ENCODE results near the gene MITF.
"Not testable (repeated sequence)": the region's sequence is repeated elsewhere in the genome, so short reads cannot be mapped to it uniquely, and the experiment has no call there.

The MITF gene

DNA sequence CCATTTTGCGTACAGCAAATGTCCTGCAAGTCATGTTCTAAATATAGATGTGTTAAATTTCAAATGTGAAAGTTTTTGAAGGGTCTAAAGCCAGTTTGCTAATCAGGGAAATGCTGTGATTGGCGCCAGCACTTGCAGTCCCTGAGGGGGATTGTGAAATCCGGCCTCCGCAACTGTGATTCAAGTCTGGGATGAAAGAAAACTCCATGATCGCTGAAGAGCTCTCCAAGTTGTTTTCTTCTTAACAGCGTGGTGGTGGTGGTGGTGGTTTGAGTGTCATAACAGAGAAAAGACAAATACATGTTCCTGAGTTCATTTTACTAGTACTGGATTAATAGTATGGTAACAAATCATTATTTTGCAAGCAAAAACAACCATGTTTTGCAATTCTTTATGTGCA, 51.8 kb downstream of the MITF start:
- DNase-seq = no peak

DNA sequence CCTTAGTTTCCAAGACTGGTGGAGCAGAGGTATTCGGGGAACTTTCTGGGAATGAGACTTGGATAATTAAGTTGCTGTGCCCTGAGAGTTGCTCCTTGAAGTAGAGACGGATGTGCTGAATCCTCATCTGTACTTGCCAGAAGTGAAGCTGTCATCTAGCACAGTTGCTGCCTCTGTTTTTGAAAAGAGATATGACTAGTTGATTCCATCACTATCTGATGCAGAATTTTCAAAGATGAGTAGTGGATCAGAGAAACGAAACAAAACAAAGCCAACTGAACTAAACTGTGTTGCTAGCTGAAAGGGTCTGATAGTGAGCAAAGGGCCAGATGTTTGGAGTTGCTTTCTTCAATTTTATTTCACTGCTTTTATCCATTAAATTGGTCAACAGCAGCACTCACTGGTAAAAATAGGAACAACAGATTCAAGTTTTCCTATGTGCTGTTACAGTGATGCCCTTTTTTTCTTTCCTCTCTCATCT, 52.7 kb downstream of the MITF start:
- DNase-seq = no peak

DNA sequence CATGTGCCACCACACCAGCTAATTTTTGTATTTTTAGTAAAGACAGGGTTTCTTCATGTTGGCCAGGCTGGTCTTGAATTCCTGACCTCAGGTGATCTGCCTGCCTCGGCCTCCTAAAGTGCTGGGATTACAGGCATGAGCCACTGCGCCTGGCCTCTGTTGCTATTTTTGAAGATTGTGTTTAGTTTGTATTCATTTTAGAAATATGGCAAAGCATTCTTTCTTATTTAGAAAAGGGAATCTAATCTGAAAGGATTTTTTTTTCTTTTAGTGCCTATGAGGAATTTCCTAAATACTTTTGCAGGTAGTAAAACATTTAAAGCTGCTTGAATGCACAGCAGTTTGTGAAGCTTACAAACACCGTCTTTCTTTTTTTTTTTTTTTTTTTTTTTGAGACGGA, 56.9 kb downstream of the MITF start:
- DNase-seq = not testable (repeated sequence)

DNA sequence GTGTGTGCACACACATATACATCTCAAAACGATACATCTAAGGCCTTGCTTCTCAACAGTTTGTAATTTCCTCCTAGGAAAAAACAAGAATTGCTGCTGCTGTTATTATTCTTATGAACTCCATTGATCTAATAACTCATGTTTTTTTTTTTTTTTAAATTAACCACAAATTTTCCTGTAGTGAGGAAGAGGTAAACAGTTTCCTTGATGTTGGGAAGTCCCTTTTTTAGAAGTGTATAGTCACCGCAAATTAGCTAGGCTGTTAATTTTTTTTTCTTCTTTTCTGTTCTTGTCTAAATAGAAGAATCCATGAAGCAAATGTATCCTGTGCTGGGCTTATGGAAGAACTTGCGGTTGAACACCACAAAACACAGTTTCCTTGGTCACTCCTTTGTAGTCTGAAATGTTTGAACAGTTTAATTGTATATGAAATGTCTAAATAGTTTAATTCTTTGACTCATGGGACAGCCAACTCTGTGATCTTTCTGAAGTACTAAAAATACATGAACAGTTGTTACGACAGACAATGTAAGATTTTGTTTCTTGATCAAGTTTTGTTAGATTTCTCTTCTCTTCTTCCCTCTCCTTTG, 64.5 kb downstream of the MITF start:
- no peak for DNase-seq

- no peak for DNase-seq
Observed at GRCh38 chr3:69805491-69805890, 66.2 kb downstream of the MITF start.

DNA sequence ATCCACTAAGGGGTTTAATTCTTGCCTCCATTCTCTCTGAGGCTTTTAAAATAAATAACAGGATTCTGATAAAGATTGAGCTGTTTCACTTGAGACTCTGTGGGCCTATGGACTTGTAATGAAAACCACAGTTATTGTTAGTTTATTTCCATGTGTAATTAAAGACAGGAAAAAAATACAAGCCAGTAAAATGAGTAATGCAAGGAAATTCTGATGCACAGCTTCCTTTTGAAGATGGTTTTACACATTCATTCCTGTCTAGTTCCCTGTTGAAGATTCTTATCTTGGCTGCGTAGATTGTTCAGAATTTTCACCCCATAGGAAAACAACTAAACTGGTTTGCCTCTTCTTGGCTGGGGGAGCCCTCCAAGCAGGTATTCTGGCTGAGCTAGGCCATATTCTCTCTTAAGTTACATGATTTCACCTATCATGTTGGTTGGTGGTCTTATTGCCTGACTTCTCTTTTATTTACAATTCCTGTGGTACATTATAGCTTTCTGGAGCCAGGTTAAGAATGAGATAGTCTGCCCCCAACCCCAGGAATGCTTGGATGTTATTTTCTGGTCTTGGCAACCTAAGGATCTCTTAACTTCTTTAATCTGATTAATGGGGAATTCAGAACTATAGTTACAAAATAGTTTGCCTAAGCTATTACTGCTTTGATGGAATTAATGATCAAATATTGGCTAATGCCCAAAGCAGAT, 67.6 kb downstream of the MITF start:
- no peak for DNase-seq

- no peak for DNase-seq
Observed at GRCh38 chr3:69807674-69808073, 68.4 kb downstream of the MITF start.

- no peak for DNase-seq
Observed at GRCh38 chr3:69809076-69809835, 70.0 kb downstream of the MITF start.

DNA sequence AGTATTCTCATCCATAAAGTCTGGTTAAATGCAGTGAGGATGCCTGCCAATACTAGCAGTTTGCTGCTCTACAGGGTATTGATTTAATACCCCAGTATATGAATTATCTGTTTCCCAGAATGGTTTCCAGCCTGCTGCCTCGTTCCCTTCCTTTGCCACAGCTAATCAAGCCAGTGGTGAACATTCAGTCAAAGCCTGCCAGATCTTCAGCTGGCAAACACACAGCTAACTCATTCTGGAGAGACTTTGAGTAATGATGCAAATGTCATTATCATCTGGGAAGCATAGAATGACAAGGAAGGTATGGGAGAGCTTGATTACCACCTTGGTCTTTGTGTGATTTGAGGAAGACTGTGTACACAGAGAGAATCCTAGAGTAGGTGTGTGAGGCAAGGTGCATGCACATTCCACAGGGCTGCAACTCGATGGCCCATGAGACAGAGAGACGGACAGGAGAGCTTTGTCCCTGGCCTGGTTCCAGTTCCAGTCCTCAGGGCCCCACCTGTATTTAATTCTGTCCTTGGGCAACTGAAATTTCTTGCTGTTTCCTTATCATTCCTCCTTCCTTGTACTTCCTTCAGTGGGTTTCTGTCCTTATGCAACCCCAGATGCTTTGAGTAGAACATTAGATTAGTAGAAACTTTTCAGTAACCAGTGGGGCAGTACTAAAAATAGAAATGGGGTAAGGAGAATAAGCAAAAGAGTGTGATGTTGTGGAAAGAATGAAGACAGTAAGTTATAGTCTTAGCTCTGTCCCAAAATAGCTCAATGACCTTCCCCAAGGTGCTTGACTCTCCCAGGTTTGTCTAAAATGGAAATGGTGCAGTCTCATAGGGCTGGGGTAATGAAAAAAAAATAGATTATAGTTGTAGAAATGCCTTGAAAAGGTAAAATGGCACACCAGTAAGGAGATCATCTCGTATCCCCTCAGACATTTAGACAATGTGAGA, 72.5 kb downstream of the MITF start:
- DNase-seq = no peak

DNA sequence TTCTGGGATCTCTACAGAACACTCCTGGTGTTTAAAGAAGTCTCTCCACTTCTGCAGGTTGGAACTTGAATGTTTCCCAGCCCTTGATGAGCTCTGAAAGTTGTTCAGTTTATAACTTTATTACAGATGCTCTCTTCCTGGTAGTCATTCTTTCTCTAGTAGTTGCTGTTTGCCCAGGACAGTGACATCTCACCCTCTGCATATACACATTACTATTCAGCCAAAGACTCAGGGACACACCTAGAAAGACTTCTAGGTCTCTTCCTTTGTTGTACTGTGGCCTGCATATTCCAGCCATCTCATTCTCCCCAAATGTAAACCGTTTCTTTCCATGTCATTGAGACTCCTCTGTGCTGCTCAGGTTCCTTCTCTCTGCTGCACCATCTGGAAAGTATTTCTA, 76.7 kb downstream of the MITF start:
- DNase-seq = no peak

DNA sequence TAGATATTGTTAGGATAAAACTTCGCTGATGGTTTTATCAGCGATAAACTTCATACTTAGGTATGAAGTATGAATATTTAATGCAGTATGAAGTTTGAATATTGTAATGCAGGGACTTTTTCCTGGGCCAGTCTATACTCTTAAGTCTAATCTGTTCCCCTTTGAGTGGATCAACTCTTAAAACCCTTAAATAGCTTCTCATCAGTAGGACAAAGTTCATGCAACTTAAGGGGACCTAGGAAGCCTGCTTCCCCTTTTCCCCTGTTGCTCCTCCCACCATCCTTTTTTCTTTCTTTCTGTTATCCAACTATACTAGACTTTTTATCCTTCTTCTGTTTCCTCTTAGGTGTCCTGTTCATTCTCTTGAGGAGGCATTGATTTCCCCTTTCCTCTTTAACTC, 78.7 kb downstream of the MITF start:
- no peak for DNase-seq

DNA sequence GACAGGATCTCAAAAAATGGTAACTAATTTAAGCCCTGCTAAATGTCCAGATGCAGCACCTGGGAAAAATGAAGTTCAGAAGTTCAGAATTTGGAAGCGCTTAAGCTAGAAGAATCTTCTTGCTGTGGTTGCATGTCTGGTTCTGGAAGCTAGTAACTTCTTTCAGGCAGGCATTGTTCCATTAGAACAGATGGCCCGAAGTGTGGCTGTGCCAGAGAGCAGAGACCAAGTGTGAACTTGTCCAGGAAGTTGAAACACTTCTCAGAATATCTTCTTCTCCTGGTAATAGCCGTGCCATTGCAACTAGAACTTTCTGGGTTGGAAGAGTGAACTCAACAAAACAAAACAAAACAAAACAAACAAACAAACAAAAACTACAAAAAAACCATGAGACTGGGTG, 80.0 kb downstream of the MITF start:
- no peak for DNase-seq

DNA sequence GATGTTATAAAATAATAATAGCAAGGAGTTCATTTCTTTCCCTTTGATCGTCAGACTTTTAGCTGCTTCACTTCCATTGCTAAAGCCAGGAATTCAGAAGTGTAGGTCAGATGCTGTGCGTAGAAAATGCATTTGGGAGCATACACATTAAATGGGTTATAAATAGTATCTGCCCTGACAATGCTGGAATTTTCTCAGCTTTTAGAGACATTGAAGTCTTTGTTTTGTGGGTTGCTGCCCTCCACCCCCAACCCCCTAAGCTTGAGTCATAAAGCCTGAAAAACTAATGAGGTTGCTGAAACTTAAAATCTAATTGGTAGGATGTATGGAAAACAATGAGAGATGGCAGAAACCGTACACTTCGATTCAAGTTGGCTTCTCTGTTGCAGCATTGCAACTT, 81.9 kb downstream of the MITF start:
- no peak for DNase-seq

- DNase-seq = no peak
Observed at GRCh38 chr3:69823743-69824142, 84.5 kb downstream of the MITF start.

DNA sequence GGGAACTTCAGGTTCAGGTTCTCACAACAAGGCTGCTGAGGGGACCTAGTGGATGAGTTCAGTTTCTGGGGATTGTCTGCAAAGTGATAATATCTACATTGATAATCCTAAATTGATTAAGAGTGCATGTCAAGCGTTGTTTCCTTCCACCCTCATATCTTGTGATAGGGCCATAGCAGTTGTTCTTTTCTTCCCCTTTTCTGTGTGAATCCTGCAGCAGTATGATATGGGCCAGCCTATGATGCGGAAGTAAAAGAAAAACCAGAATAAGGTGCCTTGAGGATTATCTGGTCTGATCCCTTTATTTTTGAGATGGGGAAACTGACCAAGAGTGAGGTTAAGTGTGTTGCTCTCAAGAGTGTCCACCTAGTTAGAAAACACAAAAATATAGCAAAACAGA, 86.2 kb downstream of the MITF start:
- no peak for DNase-seq

DNA sequence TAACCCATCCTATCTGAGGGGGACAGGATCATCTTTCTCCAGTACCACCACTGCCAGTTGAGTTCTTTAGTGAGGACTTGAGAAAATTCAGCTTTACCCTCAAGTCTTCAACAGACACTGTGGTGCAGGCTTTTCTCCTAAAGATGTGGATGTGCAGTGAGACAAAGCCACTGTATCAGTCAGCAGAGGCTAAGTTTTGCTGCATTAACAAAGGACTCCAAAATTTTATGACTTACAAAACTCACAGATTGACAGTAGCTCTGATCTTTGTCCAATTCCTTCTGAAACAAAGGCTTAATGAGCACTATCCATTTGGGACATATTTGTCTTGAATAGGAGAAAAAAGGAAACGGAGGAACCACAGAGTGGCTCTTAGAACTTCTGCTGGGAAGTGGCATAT, 87.9 kb downstream of the MITF start:
- DNase-seq = no peak

DNA sequence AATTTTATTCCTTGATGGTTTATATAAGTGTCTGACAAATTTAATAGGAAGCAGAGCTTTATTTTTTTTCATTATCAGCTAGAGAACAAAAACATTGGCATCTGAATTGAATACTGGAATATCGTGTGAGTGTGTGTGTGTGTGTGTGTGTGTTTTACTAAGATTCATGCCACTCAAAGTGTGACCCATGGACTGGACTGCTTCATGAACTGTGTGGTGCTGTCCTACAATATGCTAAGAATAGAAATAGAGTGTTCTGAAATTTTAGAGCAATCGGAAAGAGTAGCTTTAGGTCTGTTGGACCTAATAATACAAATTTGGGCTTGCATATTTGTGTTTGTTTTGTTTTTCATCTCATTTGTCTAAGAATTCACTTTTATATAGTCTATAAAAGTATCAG, 89.6 kb downstream of the MITF start:
- DNase-seq = no peak

GRCh38 chr3:69830147-69830546, 90.9 kb downstream of the MITF start:
- DNase-seq = no peak

GRCh38 chr3:69831737-69832136, 92.5 kb downstream of the MITF start:
- no peak for DNase-seq

DNA sequence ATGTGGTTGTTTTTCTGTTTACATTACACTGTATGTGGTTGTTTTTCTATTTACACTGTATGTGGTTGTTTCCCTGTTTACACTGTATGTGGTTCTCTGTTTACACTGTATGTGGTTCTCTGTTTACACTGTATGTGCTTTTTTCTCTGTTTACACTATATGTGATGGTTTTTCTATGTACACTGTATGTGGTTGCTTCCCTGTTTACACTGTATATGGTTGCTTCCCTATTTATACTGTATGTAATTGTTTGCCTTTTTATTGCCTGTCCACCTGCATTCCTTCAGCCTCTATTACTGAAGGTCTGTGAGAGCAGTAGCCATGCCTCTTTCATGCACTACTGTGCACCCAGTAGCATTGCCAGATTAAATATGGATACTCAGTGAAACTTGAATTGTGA, 94.3 kb downstream of the MITF start:
- no peak for DNase-seq

DNA sequence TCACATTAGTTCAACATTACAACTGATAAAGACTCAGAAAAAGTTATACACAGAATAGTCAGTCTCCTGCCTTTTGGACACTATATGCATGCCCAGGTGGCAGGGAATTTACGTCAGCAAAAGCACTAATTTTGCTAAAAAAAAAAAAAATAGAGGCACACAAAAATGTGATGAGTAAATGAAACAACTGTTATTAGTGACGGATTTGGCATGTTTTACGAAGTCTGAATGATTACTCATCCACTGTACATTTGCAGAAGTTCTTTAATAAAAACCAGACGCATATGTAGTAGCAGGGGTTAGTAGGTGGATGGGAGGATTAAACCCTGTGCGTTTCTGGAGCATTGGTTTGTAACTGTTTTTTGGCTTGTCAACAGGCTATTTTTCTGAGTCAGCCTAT, 99.0 kb downstream of the MITF start:
- DNase-seq = no peak

DNA sequence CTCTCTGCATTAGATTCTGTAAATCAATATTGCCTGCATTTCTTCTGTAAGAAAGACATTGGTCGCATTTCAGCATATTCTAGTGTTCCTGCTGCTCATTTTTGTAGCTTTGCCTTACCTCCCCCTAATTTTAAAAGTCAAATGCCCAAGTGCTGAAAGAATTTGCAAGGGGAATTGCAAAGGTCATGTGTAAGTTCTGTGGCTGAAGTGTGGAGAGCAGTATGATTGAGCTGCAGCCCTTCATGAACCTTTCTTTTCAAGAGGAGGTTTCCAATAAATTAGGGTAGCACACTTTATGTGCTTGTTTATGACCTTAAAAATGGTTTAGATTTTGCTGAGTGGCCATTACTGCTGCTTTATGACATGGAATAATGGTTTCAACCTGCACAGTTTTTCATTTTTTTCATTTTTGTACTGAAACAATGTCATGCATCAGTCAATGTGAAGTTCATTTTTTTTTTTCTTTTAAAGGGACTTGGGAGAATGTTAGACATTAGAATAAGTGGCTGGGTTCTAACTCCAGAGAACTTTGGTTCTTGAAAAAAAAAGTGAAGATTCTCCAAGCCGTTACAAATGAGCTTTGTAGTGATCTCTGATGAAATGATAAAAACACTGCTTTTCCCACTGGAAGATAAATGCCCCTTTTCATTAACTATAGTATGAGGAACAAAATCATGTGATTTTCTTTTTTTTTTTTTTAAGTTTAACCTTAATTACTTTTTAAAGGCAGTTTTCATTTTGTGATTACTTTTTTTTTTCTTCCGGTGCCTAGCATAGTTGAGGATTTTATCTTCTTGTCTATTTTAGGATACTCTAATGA, 99.6 kb downstream of the MITF start:
- no peak for DNase-seq
